GM18508 (cell line): ENCODE results near the gene HSPBAP1.

Experiments
- ATAC-seq: cut with Tn5 transposase; IDR thresholded peaks from one replicate; pipeline ENCODE4 v1.9.1; 2021; ENCODE audit warnings: moderate number of reproducible peaks; ENCODE audit not compliant: insufficient read depth, unreplicated experiment

Gene HSPBAP1

GRCh38 chr3:122694966-122695365 is 98.7 kb downstream of the HSPBAP1 start:
- ATAC-seq: peak; percentile 33

DNA sequence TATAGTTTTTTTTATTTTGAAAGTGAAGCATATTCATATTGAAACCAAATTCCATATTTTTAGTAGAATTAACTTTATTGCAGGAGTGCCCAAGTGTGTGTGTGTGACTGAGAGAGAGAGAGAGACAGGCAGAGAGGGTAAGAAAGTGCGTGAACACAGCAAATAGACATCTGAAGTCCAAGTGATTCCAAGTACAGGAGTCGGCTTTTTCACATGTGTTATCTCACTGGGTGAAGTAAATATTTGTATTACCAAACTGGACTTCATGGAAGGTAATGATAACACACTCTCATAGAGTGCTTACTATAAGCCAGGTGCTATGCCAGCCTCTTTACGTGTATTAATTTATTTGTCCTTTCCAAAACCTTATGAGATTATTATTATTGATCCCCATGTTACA is 101.0 kb downstream of the HSPBAP1 start:
- ATAC-seq: no peak

- peak; percentile 69 for ATAC-seq
Observed at GRCh38 chr3:122691195-122691594, 102.4 kb downstream of the HSPBAP1 start.

DNA sequence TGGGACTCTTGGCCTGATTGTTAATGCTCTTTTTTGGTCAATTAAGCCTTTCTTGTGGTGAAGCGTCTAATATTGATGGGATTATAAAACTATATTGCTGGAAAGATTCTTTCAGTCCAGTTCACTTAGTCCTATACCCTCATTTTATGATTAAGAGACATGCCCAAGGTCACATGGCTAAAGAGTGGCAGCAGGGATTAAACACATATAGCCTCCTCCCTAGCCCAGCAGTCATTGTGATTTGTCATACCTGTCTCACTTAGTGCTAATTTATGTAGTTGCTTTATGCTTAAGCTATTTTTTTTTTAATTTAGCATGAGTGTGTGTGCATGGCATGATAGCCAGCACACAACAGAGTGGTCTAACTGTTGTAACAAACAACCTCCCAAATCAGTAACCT is 103.5 kb downstream of the HSPBAP1 start:
- no peak for ATAC-seq
